Effector memory CD4-positive, alpha-beta T cell (primary cell): Measurements from ENCODE around the gene L1CAM.

ENCODE experiments used
- DNase-seq, 3 donors: peaks; one replicate each; pipeline ENCODE4 v3.0.0-alpha.2; 2020
- H3K27ac ChIP-seq: 2 replicates; pipeline ENCODE4 v1.7.0; 2013; ENCODE audit warnings: mild to moderate bottlenecking, low read length, moderate library complexity; ENCODE audit not compliant: insufficient read depth, poor library complexity, severe bottlenecking
- H3K27me3 ChIP-seq: replicated peaks from 2 replicates; pipeline ENCODE4 v1.7.0; 2013; ENCODE audit warnings: mild to moderate bottlenecking, low read length; ENCODE audit not compliant: insufficient read depth, control insufficient read depth, poor library complexity, severe bottlenecking
- H3K36me3 ChIP-seq: 2 replicates; pipeline ENCODE4 v1.7.0; 2013; ENCODE audit warnings: mild to moderate bottlenecking, low read length, moderate library complexity; ENCODE audit not compliant: control insufficient read depth, insufficient read depth
- H3K4me1 ChIP-seq: 2 replicates; pipeline ENCODE4 v1.7.0; 2013; ENCODE audit warnings: low read length, mild to moderate bottlenecking; ENCODE audit not compliant: control insufficient read depth, insufficient read depth, poor library complexity, severe bottlenecking
- H3K4me3 ChIP-seq: 2 replicates; pipeline ENCODE4 v1.7.0; 2013; ENCODE audit warnings: low read length, low read depth, mild to moderate bottlenecking; ENCODE audit not compliant: insufficient read depth, poor library complexity, severe bottlenecking
- H3K9me3 ChIP-seq: 2 replicates; pipeline ENCODE4 v1.7.0; 2013; ENCODE audit warnings: mild to moderate bottlenecking, low read length, moderate library complexity; ENCODE audit not compliant: control insufficient read depth

L1CAM gene

GRCh38 chrX:153909980-153910360, 24.0 kb upstream of the L1CAM start:
- Histone ChIP-seq H3K9me3 (no peaks in the 10 kb centered on the region), H3K4me3 (no peak overlapping the region), H3K27me3 (no peaks in the 10 kb centered on the region), H3K4me1 (no peaks in the 10 kb centered on the region), H3K36me3 (peaks cover 33% of the 10 kb centered on the region), H3K27ac (no peak overlapping the region)
- no peak for DNase-seq

- DNase-seq, result no peak
- Histone ChIP-seq H3K9me3 (no peaks in the 10 kb centered on the region), H3K27me3 (no peaks in the 10 kb centered on the region), H3K4me3 (no peak overlapping the region), H3K36me3 (peaks cover 33% of the 10 kb centered on the region), H3K4me1 (peaks cover 5% of the 10 kb centered on the region), H3K27ac (no peak overlapping the region)
Observed at GRCh38 chrX:153909024-153909979, 23.3 kb upstream of the L1CAM start.

- Histone ChIP-seq H3K4me1 (peaks cover 12% of the 10 kb centered on the region), H3K36me3 (peaks cover 25% of the 10 kb centered on the region)
Observed at GRCh38 chrX:153908219-153908860, 22.4 kb upstream of the L1CAM start.

DNA sequence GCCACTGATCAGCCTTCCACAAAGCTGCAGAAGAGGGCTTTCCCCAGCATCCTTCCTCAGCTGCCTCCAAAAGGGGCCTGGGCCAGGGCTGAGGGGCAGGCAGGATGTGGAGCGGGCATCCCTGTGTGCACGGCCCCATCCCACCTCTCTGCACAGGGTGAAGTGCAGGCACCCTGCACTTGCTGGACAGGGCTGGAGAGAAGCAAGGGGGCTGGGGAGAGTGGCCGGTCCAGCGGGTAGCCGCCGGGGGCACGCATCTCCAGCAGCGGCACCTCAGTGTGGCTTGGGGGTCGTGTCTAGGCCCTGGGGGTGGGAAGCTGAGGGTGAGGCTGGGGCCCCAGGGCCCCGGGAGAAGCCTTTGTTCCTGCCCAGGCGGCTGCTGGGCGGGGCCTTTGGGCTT, 21.5 kb upstream of the L1CAM start:
- H3K9me3 ChIP-seq, result no peaks in the 10 kb centered on the region
- H3K27me3 ChIP-seq, result no peaks in the 10 kb centered on the region
- no peak for DNase-seq
- no peak overlapping the region for H3K27ac ChIP-seq
- H3K4me3 ChIP-seq, result no peak overlapping the region
- H3K36me3 ChIP-seq, result peaks cover 17% of the 10 kb centered on the region
- H3K4me1 ChIP-seq, result peaks cover 12% of the 10 kb centered on the region

More at GRCh38 chrX:153908219-153908860, 22.4 kb upstream of the L1CAM start:
- no peak overlapping the region for H3K4me3 ChIP-seq
- no peaks in the 10 kb centered on the region for H3K9me3 ChIP-seq
- no peaks in the 10 kb centered on the region for H3K27me3 ChIP-seq
- DNase-seq, result no peak
- no peak overlapping the region for H3K27ac ChIP-seq

DNA sequence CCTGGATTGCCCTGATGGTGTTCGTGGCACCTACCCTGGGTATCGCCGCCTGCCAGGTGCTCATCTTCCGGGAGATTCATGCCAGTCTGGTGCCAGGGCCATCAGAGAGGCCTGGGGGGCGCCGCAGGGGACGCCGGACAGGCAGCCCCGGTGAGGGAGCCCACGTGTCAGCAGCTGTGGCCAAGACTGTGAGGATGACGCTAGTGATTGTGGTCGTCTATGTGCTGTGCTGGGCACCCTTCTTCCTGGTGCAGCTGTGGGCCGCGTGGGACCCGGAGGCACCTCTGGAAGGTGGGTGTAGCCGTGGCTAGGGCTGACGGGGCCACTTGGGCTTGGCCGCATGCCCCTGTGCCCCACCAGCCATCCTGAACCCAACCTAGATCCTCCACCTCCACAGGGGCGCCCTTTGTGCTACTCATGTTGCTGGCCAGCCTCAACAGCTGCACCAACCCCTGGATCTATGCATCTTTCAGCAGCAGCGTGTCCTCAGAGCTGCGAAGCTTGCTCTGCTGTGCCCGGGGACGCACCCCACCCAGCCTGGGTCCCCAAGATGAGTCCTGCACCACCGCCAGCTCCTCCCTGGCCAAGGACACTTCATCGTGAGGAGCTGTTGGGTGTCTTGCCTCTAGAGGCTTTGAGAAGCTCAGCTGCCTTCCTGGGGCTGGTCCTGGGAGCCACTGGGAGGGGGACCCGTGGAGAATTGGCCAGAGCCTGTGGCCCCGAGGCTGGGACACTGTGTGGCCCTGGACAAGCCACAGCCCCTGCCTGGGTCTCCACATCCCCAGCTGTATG, 20.3 kb upstream of the L1CAM start:
- H3K4me1 ChIP-seq, result peaks cover 21% of the 10 kb centered on the region
- peaks cover 14% of the 10 kb centered on the region for H3K36me3 ChIP-seq
- DNase-seq, result no peak
- no peak overlapping the region for H3K4me3 ChIP-seq
- H3K9me3 ChIP-seq, result no peaks in the 10 kb centered on the region
- no peak overlapping the region for H3K27ac ChIP-seq
- no peaks in the 10 kb centered on the region for H3K27me3 ChIP-seq

DNA sequence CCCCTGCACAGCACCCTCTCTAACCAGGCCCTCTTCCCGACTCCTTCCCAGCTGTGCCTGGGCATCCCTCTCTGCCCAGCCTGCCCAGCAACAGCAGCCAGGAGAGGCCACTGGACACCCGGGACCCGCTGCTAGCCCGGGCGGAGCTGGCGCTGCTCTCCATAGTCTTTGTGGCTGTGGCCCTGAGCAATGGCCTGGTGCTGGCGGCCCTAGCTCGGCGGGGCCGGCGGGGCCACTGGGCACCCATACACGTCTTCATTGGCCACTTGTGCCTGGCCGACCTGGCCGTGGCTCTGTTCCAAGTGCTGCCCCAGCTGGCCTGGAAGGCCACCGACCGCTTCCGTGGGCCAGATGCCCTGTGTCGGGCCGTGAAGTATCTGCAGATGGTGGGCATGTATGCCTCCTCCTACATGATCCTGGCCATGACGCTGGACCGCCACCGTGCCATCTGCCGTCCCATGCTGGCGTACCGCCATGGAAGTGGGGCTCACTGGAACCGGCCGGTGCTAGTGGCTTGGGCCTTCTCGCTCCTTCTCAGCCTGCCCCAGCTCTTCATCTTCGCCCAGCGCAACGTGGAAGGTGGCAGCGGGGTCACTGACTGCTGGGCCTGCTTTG, 19.6 kb upstream of the L1CAM start:
- Histone ChIP-seq H3K4me1 (peaks cover 27% of the 10 kb centered on the region), H3K4me3 (no peak overlapping the region), H3K27ac (no peak overlapping the region), H3K36me3 (peaks cover 14% of the 10 kb centered on the region), H3K27me3 (no peaks in the 10 kb centered on the region), H3K9me3 (no peaks in the 10 kb centered on the region)
- DNase-seq, result no peak

DNA sequence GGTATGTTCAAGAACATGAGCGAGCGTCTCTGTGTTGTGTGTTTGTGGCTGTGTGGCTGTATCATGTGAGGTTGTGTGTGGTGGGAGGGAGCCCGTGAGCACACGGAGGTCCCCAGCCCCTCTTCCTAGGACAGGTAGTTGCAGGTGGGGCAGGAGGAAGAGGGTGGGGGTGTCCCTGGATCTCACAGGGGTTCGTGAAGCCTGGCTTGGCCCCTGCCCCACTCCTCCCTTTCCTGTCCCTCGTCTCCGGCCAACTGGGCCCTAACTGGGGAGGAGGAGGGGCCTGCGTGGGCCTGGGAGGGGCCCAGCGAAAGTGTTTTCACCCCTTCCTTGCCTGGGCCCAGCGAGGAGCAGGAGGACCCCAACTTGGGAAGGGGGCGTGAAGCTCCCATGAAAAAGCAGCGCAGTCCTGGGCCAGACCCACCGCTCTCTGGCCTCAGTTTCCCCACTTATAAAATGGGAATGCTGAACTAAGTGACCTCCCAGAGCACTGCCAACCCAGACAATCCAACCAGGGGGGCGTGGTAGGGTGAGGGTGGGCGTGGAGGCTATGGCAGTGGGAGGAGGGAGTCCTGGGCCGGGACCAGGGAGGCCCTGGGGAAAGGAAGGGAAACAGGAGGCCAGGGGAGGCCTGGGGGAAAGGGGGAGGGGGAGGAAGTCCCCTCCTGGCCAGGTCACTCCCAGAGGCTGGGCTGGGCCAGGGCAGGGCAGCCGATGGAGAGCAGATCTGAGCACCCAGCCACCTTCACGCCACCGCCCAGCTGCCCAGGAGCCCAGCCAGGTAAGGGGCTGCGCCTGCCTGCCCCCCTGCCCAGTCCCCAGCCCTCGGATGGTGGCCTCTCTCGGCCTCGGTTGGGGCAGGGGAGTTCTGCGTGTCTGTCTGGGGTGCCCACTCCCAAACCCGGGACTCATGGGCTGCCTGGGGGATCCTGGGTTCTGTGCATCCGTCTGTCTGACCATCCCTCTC, 18.3 kb upstream of the L1CAM start, which contains the start of gene AVPR2:
Gene AVPR2, plus strand, starts transcription at position 683 of the 967 bp plus-strand sequence. CDS start 473 bp downstream, outside the sequence.
- Histone ChIP-seq H3K36me3 (peaks cover 7% of the 10 kb centered on the region), H3K27me3 (no peaks in the 10 kb centered on the region), H3K4me1 (peaks cover 29% of the 10 kb centered on the region), H3K27ac (no peak within 1 kb of the TSS), H3K4me3 (no peak within 1 kb of the TSS), H3K9me3 (no peaks in the 10 kb centered on the region)
- DNase-seq, result no peak

DNA sequence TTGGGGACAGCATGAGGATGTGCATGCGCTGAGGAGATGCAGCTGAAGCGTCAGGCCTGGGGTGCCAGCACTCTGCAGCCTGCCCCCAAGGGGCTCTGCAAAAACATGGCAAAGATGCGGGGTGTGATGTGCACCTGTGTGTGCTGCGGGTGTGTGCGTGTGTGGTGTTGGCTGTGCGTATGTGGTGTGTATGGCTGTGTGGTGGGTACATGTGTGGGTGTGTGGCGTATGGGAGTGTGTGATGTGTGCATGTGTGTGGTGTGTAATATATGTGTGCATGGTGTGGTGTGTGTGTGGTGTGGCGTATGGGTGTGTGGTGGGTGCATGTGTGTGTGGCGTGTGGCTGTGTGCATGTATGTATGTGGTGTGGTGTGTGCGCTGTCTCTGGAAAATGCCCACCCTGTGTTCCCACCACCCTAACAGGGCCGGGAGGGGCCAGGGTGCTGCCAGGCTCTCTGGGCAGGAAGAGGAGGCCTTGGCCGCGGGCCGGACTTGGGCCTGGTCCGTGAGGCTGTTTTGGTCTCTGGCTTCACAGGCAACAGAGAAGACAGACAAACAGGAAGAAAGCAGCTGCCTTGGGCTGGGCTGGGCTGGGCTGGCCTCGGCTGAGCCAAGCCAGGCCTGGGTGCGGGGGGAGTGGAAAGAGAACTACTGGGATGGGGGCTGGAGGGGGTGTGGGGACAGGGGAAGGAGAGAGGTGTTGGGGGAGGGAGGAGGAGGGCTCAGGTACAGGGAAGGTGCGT, 17.4 kb upstream of the L1CAM start:
- no peaks in the 10 kb centered on the region for H3K27me3 ChIP-seq
- peaks cover 29% of the 10 kb centered on the region for H3K4me1 ChIP-seq
- H3K27ac ChIP-seq, result no peak overlapping the region
- H3K36me3 ChIP-seq, result no peaks in the 10 kb centered on the region
- no peak overlapping the region for H3K4me3 ChIP-seq
- H3K9me3 ChIP-seq, result no peaks in the 10 kb centered on the region
- no peak for DNase-seq
